ENCODE measurements around the gene SERPINA9.
A peak's percentile ranks its signal among the peaks of the same experiment; 100 is the strongest.
"Not testable (repeated sequence)": the region's sequence is repeated elsewhere in the genome, so short reads cannot be mapped to it uniquely, and the experiment has no call there.

The SERPINA9 gene

GRCh38 chr14:94427016-94427613 lies 48.9 kb downstream of the SERPINA9 start:
- no peak for DNase-seq (ENCODE audit: low read depth, low spot score)

DNA sequence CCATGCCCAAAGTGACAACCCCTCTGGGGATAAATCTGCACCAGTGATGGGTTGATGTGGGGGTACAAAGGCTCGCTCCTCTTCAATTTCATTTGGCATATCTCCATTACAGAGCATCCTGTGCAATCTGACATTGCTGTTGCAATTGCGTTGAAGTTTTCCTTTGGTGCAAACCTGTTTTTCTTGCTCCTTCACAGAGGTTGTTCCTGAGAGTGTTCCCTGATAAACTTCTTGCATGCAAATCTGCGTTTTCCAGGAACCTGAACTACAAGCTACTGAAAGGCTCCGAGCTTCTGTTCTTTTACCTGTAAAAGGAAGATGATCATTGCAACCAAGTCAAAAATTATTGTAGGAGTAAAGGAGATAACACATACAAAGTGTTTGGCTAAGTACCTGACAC lies 49.5 kb downstream of the SERPINA9 start:
- no peak for DNase-seq (ENCODE audit: low read depth, low spot score)

- no peak for DNase-seq (ENCODE audit: low read depth, low spot score)
These were observed 51.6 kb downstream of the SERPINA9 start for GRCh38 chr14:94424371-94424770.

GRCh38 chr14:94423453-94424056 lies 52.4 kb downstream of the SERPINA9 start:
- peak; percentile 56 for DNase-seq (ENCODE audit: low read depth, low spot score)

DNA sequence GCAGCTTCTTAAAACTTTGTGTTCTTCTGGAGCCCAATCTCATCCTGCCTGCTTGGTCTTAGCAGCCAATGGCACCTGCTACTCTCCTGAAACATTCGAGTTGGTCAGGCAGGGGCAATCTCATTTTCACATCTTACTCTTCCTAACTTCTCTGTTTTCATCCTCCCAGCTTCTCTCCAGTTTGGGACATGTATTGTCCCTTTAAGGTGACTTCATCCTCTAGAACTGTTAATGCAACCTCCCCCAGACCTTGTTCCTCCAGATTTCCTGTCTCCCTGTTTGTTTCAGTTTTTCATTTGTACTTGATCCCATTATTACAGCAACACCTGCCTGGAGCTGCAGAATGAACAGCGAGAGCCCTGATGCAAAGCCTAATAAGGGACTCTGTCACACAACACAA lies 54.7 kb downstream of the SERPINA9 start:
- no peak for DNase-seq (ENCODE audit: low read depth, low spot score)

- DNase-seq (ENCODE audit: low read depth, low spot score) = not testable (repeated sequence)
These were observed 58.3 kb downstream of the SERPINA9 start for GRCh38 chr14:94417497-94418205.

Measured in iPS DF 19.7 (cell line).